HG02840 (cell line): ENCODE measurements around the gene GABBR2.

Experiments
- ATAC-seq: cut with Tn5 transposase; IDR thresholded peaks from one replicate; pipeline ENCODE4 v1.9.1; 2021; ENCODE audit warnings: mild to moderate bottlenecking, moderate library complexity, moderate number of reproducible peaks; ENCODE audit not compliant: unreplicated experiment, low FRiP score

Gene GABBR2

DNA sequence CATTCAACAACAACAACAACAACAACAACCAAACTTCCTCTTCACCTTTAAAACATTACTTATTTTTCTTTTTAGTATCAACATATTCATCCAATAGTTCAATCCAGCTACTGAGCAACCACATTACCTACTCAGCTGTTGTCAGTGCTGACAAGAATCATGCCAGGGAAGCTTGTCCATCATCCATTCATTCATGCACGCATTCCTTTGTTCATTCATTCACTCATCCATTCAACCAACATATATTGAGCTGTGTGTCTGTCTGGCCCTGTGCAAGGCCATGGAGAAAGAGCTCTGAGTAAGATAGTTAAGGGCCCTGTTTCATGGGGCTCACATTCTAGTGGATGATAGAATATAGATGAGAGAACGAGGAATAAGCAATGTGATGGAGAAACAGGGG, 373.1 kb downstream of the GABBR2 start:
- no peak for ATAC-seq

DNA sequence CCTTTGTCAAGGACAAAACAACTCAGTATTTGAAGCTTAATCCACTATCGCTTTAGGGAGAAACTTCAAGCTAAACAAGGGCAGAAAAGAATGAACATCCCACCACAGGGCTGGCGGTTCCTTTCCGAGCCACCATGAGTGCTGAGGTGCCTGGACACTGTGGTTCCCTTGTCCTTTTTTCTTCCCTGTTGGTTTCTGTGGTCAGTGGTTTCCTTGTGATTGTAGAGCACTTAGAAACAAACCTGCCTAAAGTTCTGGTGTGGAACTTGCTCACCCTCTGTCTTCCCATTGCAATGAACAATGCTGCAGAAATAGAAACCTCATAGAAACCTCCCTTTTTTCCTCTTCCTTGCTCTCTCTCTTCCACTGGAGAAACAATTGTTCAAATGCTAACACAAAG, 373.9 kb downstream of the GABBR2 start:
- ATAC-seq = no peak

DNA sequence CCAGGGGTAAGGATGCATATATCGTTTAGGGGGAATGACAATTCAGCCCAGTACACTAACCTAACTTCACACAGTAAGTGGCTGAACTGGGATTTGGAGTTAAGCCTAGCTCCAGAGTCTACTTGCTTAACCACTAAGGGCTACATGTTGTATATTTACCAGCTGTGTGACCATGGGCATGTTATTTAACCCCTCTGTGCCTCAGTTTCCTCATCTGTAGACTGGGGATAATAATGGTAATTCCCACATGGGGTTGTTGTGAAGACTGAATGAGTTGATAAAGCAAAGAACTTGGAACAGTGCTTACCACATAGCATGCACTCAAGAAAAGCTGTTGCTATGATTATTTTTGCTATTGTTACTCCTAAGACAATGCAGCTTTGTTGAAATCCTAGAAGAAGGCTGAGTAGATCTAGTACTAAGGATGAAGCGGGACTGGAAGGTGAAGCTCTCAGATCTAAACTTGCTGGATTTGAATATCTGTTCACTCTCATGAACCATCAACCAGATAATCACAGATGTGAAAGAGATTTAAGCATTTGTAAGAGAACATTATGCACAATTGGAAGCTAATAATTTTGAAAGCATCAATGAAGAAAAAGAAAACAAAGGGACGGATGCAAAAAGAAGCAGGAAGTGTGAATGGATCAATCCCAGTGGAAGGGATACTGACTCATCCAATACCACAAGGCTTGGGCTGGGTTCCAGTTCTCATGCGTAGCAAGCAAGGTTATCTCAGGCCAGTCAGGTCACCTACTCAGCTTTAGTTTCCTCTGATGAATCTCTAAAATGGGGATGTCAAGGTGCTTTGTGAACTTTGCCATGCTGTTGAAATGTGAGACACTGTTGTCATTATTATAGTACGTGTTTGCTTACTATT, 374.8 kb downstream of the GABBR2 start:
- ATAC-seq = no peak

DNA sequence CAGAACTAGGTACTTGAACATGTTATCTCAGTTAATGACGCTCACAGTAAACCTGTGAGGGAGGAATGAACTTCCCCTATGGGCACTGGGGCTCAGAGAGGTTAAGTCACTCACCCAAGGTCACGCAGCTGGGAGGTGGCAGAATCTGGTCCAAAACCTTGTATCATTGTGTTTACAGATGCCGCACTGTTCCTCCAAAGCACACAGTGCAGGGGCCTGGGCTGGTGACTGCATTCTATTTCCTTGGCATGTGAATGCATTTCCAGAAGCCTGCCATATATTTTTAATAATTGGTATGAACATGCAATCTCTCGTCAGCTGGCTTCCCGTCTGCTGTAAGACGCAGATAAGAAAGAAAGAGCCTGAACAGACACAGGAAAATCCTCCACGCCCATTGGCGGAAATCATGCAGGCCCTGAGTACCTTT, 376.3 kb downstream of the GABBR2 start:
- ATAC-seq = no peak

DNA sequence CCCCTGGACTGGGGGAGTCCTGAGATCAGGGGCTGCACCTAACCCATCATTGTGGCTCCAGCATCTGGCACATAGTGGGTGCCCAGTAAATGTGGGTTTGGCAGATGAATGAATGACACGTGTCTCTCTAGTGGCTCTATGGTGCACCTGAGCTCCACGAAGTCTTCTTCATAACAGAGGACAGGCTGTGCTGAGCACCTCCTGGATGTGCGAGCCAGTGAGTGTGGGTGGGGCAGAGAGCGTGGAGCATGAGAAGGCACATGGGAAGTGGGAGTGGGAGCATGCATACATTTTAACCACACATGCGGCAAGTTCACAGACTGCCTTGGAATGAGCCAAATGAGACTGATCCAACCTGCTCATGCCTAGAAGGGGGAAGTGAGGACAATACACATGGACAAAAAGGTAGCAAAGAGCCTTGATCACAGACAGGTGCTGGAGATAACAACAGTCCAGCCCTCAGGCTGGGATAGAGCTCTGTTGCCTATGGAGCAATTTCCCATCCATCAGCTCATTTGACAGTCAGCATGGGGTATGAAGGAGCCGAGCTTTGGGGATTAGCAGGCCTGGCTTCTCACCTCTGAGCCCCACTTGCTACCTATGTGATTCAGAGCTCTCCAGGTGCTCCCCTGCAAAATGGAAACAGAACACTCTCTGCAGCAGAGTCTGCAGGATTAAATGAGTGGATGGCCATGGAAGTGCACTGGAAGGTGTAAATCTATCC, 377.0 kb downstream of the GABBR2 start:
- ATAC-seq = no peak

DNA sequence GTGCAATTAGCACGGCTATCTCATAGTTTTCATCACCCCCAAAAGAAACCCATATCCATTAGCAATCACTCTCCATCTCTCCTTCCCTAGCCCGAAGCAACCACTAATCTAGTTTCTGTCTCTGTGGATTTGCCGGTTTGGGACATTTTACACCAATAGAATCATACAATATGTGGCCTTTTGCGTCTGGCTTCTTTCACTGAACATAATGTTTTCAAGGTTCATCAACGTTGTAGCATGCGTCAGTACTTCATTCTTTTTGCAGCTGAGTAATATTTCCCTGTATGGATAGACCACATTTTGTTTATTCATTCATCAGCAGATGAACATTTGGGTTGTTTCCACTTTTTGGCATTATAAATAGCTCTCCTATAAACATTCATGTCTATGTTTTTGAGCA, 377.9 kb downstream of the GABBR2 start:
- ATAC-seq = no peak

DNA sequence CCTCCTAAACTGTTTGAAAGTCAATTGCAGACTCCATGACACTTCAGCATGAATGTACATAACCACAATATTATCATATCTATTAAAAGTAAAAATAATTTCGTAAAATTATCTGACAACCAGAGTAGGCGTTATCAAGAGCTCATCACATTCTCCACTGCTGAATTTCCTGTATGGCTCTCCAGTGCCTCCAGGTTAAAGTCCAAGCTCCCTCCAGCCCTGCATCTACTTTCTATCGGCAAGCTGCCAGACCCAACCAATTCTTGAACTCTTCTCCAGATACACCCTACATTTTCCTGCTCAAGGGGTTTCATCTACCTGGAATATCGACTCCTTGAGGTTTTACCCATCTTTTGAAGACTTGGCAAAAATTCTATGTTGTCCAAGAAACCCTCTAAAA, 378.8 kb downstream of the GABBR2 start:
- ATAC-seq = no peak

DNA sequence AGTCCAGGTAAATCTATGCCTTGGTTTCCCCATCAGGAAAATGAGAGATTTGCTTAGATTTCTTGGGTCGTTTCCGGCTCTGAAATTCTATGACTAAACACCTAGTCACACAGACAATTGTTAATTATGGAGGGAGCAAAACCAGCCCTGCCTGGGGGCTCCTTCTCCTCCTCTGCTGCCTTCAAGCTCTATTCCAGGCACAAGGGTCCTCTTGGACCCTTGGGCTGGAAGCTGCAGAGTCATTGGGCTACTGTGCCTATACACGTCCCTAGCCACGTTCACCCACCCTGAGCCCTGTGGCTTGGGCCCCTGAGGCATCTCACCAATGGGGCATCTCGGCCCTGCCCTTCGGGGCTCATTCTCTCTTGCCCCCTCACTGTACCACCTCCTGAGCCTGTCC, 379.5 kb downstream of the GABBR2 start:
- no peak for ATAC-seq

DNA sequence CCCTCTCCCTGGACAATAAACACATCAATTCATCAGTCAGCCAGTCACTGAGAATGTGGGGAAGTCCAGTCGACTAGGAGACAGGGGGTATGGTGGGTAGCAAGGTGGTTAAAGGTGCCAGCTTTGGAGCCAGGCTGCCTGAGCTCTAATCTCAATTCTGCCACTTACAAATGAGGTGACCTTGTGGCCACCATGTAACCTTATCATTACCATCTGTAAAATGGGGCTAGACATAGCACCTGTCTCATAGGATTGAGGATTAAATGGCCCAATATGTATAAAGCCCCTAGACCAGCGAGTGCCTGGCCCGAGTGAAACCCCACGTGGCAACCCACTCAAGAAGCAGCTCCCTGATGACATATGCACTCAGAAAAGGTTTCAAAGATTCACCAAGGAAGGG, 380.0 kb downstream of the GABBR2 start:
- no peak for ATAC-seq

DNA sequence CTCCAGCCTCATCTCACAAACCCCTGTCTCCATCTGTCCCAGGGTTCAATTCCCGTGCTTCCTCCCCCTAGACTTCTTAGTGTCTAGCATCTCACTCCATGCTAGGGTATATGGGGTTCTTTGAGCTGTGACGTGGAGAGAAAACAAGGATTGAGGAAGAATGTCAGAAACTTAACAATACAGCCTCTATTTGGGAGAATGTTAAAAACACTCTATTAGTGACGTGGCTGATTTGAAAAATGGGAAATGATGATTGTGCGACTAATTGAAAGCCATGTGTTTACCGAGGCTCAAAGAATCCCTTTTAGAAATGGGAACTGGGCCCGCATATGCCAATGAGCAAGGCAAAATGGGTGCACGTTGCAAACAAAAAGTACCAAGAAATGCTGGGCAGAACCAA, 380.6 kb downstream of the GABBR2 start:
- no peak for ATAC-seq

DNA sequence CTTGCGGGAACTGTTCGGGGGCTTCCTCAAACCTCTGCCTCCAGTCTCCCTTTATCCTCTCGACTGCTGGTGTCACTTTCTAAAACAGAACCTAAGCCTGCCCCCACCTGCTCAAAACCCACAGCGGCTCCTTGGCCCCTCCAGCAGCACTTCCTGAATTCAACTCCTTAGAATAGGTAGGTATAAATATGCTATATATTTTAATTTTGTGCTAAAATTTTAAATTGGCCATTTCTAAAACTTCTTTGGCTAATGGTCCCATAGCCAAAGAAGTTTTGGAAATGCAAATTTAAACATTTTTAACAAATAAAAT, 381.5 kb downstream of the GABBR2 start:
- ATAC-seq = no peak

DNA sequence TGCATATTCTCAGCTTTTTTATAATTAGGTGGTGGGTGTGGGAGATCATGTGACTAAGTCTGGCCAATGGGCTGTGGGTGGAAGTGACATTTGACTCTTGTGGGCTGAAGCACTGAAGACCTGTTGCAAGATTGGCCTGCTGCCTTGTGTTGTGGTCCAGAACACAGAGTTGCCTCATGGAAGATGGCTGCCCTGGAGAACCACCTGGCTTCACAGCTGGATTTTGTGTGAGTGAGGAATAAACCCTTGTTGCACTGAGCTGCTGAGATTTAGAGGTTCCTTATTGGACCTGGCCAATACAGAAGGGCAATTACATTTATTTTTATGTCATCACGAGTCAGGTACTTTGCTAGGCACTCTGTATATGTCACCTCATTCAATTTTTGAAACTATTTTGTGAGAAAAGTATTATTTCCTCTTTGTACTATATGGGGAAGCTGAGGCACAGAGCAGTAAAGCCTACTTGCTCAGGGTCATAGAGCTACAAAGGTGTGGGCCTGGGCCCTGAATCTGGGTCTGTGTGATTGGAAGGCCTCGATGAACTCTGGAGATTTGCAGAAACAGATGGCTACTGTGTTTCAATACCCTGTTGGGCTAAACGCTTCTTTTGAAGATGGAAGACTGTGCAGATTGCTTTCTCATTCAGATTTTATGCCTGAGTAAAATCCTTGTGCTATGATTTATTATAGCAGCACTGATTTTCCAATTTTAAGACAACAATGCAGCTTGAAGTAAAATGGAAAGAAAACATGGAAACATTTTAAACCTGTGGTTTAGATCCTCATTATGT, 382.1 kb downstream of the GABBR2 start:
- no peak for ATAC-seq

DNA sequence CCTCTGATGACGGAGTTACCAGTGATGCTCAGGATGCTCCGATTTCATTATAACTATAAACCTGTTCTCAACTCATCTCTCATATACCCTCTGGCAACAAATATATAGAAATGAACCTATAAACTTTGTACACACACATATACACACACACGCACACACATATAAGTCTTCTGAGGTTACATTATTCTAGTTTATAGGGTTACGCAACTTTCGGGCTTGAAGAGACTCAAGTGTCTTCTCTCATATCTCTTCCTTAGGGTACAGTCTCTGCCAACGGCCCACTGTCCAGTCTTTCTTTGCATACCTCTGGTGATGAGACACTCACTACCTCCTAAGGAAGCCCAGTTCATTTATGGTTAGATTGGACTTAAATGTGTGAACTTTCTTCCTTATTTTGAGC, 383.9 kb downstream of the GABBR2 start:
- ATAC-seq = no peak

DNA sequence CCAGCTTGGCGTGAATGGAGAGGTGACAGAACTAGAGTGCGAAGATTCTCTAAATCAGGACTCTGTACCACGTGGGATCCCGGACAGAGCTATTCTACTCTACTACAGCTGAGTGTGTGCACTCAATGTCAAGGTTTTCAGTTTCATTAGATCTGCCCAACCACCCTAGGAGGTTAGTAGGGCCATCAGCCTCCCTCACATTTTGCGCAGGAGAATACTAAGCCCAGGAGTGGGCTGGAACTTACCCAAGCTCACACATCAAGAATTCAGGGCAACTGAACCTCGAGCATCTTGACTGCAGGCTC, 385.0 kb downstream of the GABBR2 start:
- no peak for ATAC-seq

DNA sequence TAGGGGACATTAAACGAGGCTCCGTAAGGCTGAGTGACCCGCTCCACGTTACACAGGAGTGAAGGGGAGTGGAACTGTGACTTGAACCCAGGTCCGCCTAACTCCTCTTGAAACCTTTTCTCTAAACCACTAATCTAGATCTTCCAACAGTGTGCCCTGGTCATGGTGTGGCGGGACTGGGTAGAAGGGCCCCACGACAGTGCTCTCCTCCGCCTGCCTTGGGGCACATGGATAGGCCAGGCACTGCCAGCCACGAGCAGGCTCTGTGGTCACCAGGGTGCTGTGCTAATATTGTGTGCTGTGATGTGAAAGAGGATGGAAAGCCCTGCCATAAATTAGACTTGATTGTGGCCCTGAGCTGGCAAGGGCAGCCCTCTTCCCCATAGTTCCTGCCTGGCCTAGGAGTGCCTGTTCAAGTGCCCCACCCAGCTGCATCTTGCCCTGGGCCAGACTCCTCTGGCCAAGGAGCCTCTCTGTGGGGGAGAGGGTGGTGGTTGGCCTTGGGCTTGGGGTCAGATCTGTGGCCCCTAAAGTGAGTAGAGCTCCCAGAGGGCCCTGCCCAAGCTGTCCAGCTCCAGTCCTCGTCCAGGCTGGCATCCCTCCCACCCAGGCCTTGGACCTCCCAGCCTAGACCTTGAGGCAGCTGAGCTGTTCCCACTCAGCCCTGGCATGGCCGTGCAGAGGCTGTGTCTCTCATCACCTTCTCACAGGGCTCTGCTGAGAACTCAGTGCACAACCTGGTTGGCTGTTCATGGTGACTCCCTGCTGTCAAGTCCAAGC, 385.5 kb downstream of the GABBR2 start:
- no peak for ATAC-seq

DNA sequence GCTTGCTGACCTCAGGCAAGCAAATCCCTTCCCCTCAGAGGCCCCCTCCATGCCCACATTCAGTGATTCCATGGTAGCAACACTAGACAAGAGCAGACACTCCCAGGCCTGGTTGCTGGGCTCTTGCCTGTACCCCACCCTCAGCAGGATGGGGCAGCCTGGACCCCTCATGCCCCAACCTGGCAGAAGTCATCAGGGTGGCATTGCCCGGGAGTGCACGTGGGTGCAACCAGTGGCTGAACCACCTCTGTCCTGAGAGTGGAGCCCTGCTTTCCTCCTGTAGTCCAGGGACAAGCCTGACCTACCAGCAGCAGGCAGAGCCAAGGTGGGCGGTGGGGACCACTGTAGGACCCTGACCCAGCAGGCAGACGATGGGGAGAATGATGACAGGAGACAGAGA, 387.5 kb downstream of the GABBR2 start:
- ATAC-seq = no peak

DNA sequence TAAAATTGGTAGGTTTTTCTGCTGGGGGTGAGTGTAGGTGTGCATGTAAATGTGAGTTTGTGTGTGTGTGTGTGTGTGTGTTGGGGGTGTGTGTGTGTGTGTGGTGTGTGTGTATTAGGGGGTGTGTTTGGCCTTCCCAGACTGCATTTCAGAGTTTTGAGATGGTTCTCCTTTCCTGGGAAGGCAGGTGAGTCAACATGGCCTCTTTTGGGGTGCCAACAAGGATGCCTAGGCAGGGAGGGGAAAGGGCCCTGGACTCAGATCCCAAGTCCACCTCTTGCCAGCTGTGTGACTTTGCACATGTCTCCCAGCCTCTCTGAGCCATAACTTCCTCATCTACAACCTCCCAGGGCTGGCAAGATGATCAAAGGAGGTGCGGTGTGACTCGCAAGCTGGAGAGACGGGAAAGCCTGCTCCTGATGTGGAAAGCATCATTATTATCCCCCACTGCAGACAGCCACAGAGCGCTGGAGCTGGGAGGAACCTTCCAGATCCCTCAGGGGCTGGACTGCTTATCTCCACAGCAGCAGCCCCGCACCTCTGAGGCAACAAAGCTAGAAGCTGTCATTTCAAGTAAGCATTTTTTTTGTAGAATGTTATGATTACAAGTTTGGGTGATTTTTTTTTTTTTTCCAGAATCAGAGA, 389.8 kb downstream of the GABBR2 start:
- ATAC-seq = no peak

DNA sequence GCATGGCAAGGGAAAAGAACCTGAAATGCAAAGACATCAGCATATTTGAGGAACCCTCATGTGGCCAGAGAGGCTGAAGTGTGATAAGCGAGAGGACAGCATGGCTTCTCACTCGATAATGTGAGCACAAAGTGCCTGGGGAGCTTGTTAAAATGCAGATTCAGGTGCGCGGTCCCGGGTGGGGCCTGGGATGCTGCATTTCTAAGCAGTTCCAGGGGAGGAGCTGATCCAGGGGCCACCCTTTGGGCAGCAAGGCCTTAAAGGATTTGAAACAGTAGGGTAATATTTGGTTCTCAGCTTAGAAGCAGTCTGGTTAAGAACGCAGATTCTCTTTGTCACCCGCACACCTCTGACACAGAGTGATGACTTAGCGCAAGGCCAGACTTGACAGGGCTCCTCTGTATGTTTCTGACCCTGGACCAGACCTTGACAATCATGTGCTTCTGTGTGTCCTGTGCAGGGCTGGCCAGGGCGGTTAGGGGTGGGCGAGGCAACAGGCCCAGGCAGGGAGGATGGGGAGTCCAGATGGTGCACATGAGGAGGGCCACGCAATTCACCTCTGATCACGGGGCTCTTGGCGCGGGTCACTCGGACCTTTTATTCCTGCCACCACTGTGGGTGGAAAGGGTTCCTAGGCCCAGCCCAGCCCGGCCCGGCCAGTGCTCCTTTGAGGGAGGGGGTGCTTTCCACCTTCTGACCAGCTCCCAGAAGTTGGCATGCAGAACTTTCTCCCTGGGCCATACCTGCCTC, 390.5 kb downstream of the GABBR2 start:
- no peak for ATAC-seq

DNA sequence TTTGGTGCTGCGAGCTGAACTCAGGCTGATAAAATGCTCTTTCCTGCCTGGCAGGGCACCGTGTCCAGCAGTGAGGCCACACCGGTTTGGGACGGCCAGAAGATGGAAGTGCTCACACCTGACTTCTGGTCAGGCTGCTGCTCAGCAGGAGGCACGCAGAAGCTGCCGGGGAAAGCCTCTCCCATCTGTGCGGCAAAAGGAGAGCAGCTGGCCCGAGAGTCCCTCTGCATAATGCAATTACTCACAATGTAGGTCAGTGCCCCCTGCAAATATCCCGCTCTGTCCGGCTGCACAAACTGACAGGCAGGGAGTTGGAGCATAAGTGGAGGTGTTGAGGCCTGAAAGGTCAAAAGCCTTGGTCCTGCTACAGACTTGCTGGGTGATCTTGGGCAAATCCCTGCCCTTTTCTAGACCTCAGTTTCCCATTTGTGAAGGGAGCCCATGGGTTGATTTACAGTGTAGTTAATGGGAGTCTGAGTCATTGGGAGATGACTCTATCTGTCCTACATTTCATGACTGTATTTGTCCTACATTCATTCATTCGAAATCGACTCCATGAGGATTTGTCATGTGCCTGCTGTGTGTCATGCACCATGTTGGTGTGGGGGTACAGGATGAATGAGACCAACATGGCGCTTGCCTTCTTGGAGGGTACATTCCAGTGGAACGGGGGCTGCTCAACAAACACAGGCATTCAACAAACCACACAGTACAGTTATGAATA, 391.4 kb downstream of the GABBR2 start:
- ATAC-seq = no peak
